NCI-H2171 (cell line): ENCODE results near the gene TBC1D23.

Source experiments
- DNase-seq: peaks from one replicate; lab custom pipeline; 2025; lab: John Stamatoyannopoulos, UW

Gene TBC1D23

GRCh38 chr3:100352296-100353231, 91.8 kb downstream of the TBC1D23 start:
- DNase-seq, result no peak

GRCh38 chr3:100354850-100355249, 94.1 kb downstream of the TBC1D23 start:
- no peak for DNase-seq

GRCh38 chr3:100358413-100358812, 97.6 kb downstream of the TBC1D23 start:
- no peak for DNase-seq

GRCh38 chr3:100359035-100359434, 98.2 kb downstream of the TBC1D23 start:
- no peak for DNase-seq

- no peak for DNase-seq
These were observed 100.1 kb downstream of the TBC1D23 start for GRCh38 chr3:100360757-100361496.

- no peak for DNase-seq
These were observed 101.1 kb downstream of the TBC1D23 start for GRCh38 chr3:100361897-100362296.

GRCh38 chr3:100364421-100364820, 103.6 kb downstream of the TBC1D23 start:
- DNase-seq, result no peak

GRCh38 chr3:100366424-100366823, 105.6 kb downstream of the TBC1D23 start:
- DNase-seq, result no peak

GRCh38 chr3:100368441-100368840, 107.6 kb downstream of the TBC1D23 start:
- no peak for DNase-seq

GRCh38 chr3:100370756-100371155, 110.0 kb downstream of the TBC1D23 start:
- no peak for DNase-seq

- DNase-seq, result no peak
These were observed 113.7 kb downstream of the TBC1D23 start for GRCh38 chr3:100374521-100374920.
